AG04449 (cell line): ENCODE measurements around the gene BCAT1.

Experiments
- CTCF ChIA-PET: fragments of 350-600 bp; formaldehyde crosslinking; extraction: SDS; loops from one replicate; lab custom pipeline; 2021; ENCODE audit warnings: antibody characterized with exemption; lab: Yijun Ruan, JAX
- POLR2A ChIA-PET: fragments of 400-600, 350-600 bp; formaldehyde crosslinking; extraction: SDS; loops from one replicate; lab custom pipeline; 2020; ENCODE audit warnings: antibody characterized with exemption, inconsistent platforms; lab: Yijun Ruan, JAX
- DNase-seq: peaks from one replicate; pipeline ENCODE4 v3.0.0-alpha.2; 2010; ENCODE audit warnings: low read depth, low spot score
- H3K4me3 ChIP-seq: 2 replicates; pipeline ENCODE4 v1.5.1; 2011; ENCODE audit warnings: low read depth, mild to moderate bottlenecking, control low read depth, low read length
- CTCF ChIP-seq: IDR thresholded peaks from one replicate; pipeline ENCODE4 v1.5.1; 2011; ENCODE audit warnings: mild to moderate bottlenecking, moderate library complexity, low read length, control low read depth, inconsistent platforms; ENCODE audit not compliant: insufficient read depth; ENCODE audit errors: missing control alignments

The BCAT1 gene

DNA sequence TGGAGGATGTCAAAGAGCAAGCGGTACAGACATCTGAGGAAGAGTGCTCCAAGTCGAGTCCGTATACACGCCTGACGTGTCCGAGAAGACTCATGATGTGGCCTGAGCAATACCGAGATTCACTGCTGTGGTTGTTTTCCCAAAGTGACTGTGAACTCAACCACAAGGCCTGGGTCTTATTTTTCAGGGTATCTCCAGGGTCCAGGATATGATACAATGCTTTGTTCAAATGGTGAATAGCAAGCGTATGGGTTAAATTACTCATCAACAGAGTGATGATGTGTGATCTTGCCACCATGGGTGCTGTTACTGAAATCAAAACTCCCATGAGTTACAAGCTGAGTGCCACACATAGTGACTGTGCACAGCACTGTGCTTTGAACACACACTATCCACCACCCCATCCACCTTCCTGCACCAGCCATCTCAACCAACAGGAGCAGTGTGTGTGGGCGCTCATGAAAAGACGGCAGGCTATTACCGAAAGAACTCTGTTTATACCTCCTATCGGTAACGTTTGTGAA lies 109.6 kb downstream of the BCAT1 start:
- CTCF ChIA-PET, result interaction anchor here (0.6 to 2.9 kb wide), 3 partner anchors 10 to 23 kb away, joined by 3 to 25 read pairs (median 4); no protein-coding TSS in a partner anchor
- H3K4me3 ChIP-seq, result no peak overlapping the region; the same call in 1 of the 2 replicates
- DNase-seq, result no peak
- no peak for TF ChIP-seq CTCF
- POLR2A ChIA-PET, result interaction anchor here (0.9 kb wide), 1 partner anchor 108 kb away, joined by 3 read pairs; no protein-coding TSS in a partner anchor

DNA sequence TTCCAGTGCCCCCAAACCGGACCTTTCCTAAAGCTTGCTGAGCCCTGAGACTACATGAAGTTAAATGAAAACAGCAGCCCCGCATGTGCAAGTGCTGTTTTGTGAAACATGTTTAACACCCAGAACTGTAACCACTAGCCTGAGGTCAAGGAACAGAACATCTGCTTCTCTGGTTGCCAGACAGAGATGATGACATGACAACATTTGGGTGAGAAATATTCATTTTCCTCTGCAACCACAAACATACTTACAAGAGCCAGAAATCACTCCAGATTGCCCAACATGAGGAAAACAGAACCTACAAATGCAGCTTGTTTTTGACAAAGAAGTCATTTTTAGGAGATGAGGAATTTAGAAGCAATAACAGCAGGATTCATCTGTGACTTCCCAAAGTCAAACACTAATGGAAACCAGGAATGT lies 110.4 kb downstream of the BCAT1 start:
- DNase-seq, result peak; percentile 88
- H3K4me3 ChIP-seq, result no peak overlapping the region
- CTCF ChIA-PET, result interaction anchor here (1.0 to 2.9 kb wide), 2 partner anchors 9 to 14 kb away, joined by 4 to 25 read pairs; no protein-coding TSS in a partner anchor
- POLR2A ChIA-PET, result interaction anchor here (0.5 to 0.9 kb wide), 3 partner anchors 73 to 114 kb away, joined by 3 to 4 read pairs (median 3); no protein-coding TSS in a partner anchor
- no peak for TF ChIP-seq CTCF

GRCh38 chr12:24835377-24835776 lies 113.5 kb downstream of the BCAT1 start:
- CTCF ChIA-PET, result interaction anchor here (1.3 to 1.9 kb wide), 5 partner anchors 11 to 320 kb away, joined by 3 to 5 read pairs (median 5); no protein-coding TSS in a partner anchor
- DNase-seq, result no peak
- no peak for TF ChIP-seq CTCF
- POLR2A ChIA-PET, result no interaction called here
- no peak overlapping the region for H3K4me3 ChIP-seq

GRCh38 chr12:24833513-24833912 lies 115.4 kb downstream of the BCAT1 start:
- no peak for TF ChIP-seq CTCF
- DNase-seq, result no peak
- H3K4me3 ChIP-seq, result no peak overlapping the region
- ChIA-PET POLR2A (no interaction called here), CTCF (interaction anchor here (0.8 kb wide), 1 partner anchor 11 kb away, joined by 3 read pairs; no protein-coding TSS in a partner anchor)

DNA sequence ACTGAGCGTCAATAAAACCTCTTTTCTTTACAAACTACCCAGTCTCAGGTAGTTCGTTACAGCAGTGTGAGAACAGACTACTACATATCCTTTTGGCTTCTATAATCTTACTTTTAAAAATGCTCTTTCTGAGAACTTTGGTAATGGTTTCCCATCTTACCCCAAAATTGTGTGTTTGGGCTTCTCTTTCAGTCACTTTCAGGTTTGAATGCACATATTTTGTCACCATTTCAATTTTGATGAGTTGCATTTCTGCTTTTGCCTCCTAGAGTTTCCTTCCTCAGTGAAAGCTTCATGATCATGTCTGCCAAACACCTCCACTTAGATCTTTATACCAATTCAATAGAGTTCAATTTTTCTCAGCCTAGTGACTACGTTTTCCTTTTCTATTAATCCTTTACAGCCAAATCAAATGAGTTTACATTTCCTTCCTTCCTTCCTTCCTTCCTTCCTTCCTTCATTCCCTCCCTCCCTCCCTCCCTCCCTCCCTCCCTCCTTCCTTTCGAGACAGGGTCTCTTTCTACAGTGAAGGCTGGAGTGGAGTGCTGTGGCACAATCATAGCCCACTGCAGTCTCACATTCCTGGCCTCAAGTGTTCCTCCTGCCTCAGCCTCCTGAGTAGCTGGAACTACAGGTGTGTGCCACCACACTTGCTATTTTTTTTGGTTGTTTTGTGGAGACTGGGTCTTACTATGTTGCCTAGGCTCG lies 124.9 kb downstream of the BCAT1 start:
- TF ChIP-seq CTCF, result no peak
- ChIA-PET CTCF (no interaction called here), POLR2A (no interaction called here)
- no peak overlapping the region for H3K4me3 ChIP-seq
- DNase-seq, result no peak

DNA sequence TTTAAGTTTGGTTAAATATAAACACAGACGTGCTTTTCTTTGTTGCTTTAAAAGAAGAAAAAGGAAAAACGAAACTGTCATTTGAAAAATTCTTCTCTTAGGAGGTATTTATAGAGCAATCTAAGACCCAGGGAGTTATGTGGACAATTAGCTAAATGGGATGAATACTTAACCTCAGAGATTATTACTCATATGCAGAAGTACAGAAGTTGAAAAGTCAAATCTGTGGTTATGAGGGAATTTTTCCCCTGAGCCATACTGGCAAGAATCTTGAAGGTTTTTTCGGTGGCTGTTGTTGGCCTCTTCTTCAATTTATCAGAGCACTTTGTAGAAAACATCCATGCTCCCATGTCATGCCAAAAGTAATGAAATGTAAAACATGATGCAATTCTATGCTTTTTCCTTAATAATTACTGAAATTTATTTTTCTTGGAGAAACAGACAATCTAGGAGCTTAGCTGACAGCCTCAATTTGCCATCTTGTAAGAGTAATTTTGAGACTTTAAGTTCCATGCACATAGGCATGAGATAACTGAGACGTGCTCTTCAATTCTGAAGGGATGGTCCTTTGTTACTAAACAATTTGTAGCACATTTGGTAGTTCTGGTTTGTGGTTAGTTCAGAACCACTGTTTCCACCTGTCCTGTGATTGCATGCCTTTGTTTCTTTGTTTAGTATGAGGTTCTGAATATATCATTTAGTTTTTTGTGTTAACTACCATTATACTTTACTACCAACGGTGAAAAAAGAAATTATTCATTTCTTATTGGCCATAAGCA lies 126.6 kb downstream of the BCAT1 start:
- ChIA-PET POLR2A (no interaction called here), CTCF (interaction anchor here (1.0 kb wide), 1 partner anchor 11 kb away, joined by 3 read pairs; no protein-coding TSS in a partner anchor)
- no peak overlapping the region for H3K4me3 ChIP-seq
- TF ChIP-seq CTCF, result no peak
- DNase-seq, result peak; percentile 66
